ENCODE measurements around the gene ASTN1.

- TF ChIP-seq REST (IDR thresholded peaks at IDR 0.05; ENCODE audit: insufficient read depth in 1 of 2, low read depth in 2 of 2, low read length in 1 of 2) (no peak), POLR2AphosphoS5 (IDR thresholded peaks at IDR 0.05; ENCODE audit: low read depth, low read length) (no peak)
- TF ChIP-seq, protein P1, sequence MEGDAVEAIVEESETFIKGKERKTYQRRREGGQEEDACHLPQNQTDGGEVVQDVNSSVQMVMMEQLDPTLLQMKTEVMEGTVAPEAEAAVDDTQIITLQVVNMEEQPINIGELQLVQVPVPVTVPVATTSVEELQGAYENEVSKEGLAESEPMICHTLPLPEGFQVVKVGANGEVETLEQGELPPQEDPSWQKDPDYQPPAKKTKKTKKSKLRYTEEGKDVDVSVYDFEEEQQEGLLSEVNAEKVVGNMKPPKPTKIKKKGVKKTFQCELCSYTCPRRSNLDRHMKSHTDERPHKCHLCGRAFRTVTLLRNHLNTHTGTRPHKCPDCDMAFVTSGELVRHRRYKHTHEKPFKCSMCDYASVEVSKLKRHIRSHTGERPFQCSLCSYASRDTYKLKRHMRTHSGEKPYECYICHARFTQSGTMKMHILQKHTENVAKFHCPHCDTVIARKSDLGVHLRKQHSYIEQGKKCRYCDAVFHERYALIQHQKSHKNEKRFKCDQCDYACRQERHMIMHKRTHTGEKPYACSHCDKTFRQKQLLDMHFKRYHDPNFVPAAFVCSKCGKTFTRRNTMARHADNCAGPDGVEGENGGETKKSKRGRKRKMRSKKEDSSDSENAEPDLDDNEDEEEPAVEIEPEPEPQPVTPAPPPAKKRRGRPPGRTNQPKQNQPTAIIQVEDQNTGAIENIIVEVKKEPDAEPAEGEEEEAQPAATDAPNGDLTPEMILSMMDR (IDR thresholded peaks at IDR 0.05) = no peak
Measured at GRCh38 chr1:176959191-176959820, 205.2 kb downstream of the ASTN1 start.

Measured in Panc1 (cell line).